ENCODE data around the gene BBLN.

The BBLN gene

DNA sequence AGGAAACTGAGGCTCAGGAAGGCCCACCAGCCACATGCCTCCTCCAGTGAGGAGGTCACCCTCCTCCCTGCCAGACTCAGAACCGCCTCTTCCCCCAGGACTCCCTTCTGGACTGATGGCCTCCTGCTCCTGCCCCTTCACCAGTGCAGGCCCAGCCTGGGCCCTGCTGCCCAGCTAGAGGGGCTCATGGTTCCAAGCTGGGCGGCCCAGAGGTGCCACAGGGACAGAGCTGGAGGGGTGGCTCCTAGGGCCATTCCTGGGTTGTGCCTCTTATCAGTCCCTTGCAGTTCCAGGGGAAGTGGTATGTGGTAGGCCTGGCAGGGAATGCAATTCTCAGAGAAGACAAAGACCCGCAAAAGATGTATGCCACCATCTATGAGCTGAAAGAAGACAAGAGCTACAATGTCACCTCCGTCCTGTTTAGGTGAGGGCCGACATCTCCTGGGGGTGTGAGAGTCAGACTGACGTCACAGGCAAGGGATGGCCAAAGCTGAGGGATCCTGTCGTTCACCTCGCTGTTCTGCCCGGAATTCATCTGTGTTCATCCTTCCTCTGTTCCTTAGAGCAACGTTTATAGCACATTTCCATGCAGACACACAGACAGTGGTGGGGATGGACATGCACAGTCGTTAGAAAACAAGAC is 10.0 kb upstream of the BBLN start:
- TF ChIP-seq GATA3 (IDR thresholded peaks at IDR 0.05; ENCODE audit: low read depth, low read length) (no peak), GATA2 (IDR thresholded peaks at IDR 0.05; ENCODE audit: low read depth, low read length) (no peak)

DNA sequence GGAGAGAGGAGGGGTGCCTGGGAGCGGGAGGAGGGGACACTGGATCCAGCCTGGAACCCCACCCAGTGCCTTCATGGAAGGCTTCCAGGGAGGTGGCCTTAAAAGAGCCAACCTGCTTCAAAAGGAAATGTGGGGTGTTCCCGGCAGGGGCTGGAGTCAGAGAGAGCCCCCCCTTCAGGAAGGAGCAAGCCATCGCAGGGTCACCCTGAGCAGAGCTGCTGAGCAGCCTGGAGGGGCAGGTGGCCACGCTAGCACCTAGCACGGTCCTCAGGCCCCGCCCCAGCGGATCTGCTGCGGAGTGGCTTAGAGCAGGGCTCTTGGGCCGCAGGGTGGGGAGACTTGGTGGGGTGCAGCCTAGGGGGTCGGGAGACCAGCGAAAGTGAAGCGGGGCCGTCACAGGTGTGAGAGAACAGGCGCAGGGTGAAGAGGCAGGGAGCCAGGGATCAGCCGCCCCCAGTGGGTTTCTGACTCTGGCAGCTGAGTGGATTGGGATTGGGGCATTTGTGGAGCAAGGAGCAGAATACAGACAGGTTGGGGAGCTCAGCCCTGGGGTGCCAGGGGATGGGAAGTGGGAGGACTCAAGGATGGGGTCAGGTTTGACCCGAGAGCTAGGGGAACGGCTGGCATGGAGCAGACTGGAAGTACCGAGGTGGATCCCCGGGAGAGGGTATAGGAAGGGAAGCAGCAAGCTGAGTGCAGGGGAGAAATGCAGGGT is 9.3 kb upstream of the BBLN start:
- TF ChIP-seq GATA3 (IDR thresholded peaks at IDR 0.05; ENCODE audit: low read depth, low read length) (no peak), GATA2 (IDR thresholded peaks at IDR 0.05; ENCODE audit: low read depth, low read length) (no peak)

DNA sequence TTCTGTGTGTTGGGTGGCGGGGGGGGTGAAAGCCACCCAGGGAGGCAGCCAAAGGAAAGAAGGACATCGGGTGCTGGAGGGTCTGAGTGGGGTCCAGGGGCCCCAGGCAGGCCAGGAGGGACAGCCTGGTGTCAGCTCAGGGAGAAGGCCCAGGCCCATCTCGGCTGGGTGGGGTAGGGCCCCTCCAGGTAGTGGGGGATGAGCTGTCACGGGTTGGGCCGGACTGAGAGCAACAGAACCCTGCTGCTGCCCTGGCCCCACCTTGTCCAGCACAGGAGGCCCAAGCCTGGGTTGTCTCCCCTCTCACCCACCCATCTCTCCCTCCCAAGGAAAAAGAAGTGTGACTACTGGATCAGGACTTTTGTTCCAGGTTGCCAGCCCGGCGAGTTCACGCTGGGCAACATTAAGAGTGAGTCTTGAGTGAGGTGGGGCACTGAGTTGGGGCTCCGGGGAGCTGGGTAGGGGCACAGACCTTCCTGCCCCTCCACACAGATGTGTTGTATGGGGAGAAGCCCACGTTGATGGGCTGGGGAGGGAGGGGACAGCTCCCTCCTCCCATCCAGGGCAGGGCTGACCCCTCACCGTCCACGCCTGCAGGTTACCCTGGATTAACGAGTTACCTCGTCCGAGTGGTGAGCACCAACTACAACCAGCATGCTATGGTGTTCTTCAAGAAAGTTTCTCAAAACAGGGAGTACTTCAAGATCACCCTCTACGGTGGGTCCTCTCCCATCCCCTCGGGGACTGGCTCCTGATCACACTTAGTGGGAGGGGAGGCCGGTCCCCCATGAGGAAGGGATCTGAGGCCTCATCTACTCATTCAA is 8.5 kb upstream of the BBLN start:
- no peak for TF ChIP-seq GATA2 (IDR thresholded peaks at IDR 0.05; ENCODE audit: low read depth, low read length)
- no peak for TF ChIP-seq GATA3 (IDR thresholded peaks at IDR 0.05; ENCODE audit: low read depth, low read length)

DNA sequence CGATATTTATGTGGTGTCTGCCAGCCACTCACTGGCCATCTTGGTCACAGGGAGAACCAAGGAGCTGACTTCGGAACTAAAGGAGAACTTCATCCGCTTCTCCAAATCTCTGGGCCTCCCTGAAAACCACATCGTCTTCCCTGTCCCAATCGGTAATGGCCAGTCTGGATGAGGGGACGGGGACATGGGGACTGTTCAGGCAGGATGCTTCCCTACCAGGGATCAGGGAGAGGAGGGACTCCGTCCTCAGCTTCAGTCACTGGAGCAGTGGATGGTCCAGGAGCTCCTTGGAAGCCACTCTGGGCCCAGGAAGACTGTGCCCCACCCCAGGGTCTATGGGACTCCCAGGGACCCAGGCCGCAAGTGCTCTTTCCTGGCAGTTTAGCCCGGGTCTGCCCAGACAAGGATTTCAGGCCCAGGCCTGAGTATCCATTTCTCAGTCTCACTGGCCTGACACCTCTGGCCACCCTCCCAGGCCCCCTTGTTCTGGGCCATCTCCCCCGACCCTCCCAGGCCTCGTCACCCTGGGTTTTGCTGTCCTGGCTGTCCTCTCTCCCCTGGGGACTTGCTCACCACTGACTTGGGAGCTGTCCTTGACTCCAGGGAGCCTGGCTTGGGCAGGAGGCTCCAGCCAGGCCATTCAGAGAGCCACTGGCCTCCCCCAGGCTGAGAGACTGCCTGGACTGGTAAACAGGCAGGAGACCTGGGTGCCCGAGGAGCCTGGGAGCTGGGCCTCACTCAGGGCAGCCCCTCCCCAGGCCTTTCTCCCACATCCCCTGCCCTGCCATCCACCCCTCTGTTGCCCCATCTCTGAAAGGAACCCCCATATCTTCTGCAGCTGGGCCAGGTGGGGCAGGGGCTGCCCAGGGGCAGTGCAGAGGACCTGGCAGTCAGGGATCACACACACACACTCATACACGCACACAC is 7.7 kb upstream of the BBLN start:
- TF ChIP-seq GATA3 (IDR thresholded peaks at IDR 0.05; ENCODE audit: low read depth, low read length): no peak
- TF ChIP-seq GATA2 (IDR thresholded peaks at IDR 0.05; ENCODE audit: low read depth, low read length): no peak

DNA sequence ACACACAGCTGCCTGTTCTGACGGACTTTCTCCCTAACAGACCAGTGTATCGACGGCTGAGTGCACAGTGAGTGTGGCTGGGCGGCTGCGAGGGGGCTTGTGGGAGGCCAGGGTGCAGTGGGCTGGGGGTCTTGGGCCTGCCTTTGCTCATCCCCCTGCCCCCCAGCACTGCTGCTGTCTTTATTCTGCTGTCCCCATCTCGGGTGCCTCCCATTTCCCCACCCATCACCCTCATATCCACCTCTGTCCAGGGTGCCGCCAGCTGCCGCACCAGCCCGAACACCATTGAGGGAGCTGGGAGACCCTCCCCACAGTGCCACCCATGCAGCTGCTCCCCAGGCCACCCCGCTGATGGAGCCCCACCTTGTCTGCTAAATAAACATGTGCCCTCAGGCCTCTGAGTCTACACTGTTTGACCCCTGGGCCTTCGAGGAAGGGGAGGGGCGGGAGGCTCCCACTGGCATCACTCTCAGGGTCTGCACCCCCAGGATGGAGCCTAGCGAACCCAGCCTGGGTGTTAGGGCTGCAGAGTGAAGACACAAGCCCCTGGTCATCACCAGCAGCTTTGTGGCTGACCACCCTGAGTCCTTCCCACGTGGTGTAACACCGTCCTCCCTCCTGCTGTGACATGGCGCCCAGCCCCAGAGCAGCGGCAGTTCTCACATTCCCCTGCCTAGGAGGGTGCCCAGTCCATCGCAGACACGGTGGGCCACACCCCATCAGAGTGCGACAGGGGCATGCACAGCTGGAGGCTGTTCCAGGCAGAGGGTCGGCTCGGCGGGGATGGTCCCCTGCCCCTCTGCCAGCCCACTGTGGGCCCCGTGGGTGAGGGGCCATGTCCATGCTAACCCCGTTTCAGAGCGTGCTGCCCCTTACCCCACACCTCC is 6.8 kb upstream of the BBLN start:
- no peak for TF ChIP-seq GATA3 (IDR thresholded peaks at IDR 0.05; ENCODE audit: low read depth, low read length)
- no peak for TF ChIP-seq GATA2 (IDR thresholded peaks at IDR 0.05; ENCODE audit: low read depth, low read length)

DNA sequence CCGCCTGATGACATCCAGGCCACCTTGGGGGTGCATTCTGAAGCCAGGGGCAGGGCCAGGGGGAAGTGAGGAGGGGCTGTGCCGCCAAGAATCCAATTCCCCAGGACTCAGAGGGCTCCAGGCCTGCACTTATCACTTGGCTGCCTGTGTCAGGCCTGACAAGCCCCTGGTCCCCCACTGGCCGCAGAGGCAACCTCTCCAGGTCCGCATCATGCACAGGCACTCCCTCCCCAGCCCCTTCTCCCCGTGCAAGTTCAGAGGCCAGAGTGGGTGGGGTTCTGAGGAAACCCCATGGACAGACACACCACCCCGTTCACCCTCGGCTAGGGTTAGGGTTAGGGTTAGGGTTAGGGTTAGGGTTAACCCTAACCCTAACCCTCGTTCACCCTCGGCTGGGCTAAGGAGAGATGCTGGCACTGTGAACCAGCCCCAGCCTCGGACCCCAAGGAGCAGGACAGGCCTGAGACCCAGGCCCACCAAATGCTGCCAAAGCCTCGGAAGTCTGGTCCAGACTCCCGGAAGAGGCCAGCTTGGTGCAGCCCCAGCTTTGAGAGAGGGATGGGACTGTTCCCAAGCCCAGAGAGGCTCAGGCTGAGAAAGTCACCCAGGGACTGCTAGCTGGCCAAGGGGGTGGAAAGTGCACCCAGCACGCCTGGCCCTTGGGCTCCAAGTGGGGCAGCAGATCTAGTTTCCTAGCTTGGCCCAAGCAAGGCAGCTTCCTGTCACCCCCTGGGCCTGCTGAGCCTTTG is 5.9 kb upstream of the BBLN start:
- no peak for TF ChIP-seq GATA2 (IDR thresholded peaks at IDR 0.05; ENCODE audit: low read depth, low read length)

DNA sequence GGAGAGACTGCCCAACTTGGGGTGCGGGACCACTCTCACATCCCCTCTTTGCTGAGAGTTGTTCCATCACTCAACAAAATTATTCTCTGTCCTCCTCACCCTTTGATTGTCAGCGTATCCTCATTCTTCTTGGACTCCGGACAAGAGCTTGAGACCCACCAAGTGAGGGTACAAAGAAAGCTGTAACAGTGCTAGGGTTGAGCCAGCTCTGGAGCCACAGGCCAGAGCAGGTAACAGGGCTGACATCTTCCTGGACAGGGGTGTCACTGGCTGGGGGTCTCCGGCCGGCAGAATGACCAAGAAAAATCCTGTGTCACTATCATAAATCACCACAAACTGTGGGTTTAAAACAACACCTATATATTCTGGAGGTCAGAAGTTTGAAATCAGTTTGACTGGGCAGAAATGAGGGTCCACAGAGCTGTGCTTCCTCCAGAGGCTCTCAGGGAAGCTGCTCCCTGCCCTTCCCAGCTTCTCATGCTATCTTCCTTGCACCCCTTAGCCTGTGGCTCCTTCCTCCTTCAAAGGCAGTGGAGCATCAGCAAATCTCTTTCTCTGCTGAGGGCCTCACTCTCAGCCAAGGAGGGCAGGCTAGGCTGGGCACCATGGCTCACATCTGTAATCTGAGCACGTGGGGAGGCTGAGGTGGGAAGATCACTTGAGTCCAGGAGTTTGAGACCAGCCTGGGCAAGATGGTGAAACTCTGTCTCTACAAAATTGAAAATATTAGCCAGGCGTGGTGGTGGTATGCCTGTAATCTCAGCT is 4.1 kb upstream of the BBLN start:
- TF ChIP-seq GATA2 (IDR thresholded peaks at IDR 0.05; ENCODE audit: low read depth, low read length): no peak
- TF ChIP-seq GATA3 (IDR thresholded peaks at IDR 0.05; ENCODE audit: low read depth, low read length): no peak

DNA sequence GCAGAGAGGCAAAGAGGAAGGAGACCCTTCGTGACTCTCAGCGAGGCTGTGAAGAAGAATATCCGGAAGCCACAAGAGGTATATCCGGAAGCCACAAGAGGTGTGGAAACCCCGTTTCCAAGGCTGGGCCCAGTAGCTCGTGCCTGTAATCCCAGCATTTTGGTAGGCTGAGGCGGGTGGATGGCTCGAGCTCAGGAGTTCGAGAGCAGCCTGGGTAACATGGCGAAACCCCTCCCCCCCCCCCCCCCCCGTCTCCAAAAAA is 612 bp upstream of the BBLN start:
- TF ChIP-seq GATA2 (IDR thresholded peaks at IDR 0.05; ENCODE audit: low read depth, low read length) (no peak), GATA3 (IDR thresholded peaks at IDR 0.05; ENCODE audit: low read depth, low read length) (no peak)

DNA sequence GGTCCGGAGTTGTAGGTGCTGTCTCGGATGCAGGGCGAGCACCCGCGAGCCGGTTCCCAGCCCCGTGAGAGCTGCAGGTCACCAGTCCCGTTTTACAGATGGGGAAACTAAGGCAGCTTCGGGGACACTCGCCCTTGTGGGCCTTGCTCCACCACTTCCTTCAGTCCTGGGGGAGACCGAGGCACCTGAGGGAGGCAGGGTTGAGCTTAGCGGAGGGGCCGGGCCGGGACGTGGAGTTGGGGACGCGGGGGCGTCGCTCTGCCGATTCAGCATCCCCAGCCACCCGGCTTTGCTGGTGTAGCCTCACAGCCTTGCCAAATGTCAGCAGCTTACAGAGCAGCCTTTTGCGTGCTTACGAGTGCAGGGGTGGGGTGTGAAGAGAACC is 530 bp downstream of the BBLN start:
- TF ChIP-seq GATA3 (IDR thresholded peaks at IDR 0.05; ENCODE audit: low read depth, low read length) (no peak), GATA2 (IDR thresholded peaks at IDR 0.05; ENCODE audit: low read depth, low read length) (no peak)

DNA sequence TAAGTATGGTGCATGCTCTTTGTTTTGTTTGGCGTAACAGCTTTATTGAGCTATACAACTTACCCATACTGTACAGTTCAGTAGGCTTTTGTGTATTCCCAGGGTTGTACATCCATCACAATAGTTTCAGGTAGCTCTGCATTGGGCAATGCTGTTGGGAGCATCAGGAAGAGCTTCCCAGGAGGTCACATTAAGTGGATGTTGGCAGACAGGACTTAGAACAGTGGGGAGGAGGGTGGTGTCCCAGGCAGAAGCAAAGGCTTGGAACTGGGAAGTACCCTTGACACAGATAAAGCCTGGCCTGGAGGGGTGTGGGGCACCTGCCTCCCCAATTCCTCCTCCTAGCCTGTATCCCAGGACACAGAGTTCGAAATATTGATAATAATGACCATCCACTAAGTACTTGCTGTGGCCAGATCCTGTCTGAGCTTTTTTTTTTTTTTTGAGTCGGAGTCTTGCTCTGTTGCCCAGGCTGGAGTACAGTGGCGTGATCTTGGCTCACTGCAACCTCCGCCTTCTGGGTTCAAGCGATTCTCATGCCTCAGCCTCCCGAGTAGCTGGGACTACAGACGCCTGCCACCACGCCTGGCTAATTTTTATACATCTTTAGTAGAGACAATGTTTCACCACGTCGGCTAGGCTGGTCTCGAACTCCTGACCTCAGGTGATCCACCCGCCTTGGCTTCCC is 1.3 kb downstream of the BBLN start:
- TF ChIP-seq GATA3 (IDR thresholded peaks at IDR 0.05; ENCODE audit: low read depth, low read length) (no peak), GATA2 (IDR thresholded peaks at IDR 0.05; ENCODE audit: low read depth, low read length) (no peak)

DNA sequence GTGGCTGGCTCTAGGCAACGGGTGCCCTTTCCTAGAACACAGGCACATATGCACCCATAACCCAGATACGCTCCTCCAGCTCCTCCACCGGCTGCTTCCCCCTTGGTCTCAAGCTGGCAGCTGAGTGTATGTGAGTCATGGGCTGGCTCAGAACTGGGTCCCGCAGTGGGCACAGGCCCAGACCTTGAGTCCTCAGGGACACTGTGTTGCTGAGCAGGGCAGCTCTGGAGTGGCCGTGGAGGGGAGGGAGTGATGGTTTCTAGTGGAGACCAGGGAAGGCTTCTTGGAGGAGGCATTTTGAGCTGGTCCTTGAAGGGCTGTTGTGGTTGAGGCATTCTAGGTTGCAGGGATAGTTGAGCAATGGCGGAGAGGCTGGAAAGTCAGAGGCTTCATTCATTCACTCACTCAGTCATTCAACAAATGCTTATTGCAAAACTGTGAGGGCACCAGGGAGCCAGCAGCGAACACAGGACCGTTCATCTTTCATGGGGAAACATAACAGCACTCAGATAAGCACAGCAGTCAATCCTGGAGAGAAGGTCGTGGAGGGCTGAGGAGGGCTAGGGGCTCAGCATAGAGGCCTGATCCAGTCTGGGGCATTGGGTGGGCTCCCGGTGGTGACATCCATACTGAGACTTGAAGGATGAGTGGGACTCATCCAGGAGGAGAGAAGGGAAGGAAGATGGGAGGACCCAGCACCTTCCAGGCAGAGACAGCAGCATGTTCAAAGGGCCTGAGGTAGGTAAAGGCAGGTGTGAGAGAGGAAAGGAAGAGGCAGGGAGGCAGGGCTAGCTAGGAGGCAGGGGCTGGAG is 2.4 kb downstream of the BBLN start:
- TF ChIP-seq GATA3 (IDR thresholded peaks at IDR 0.05; ENCODE audit: low read depth, low read length) (no peak), GATA2 (IDR thresholded peaks at IDR 0.05; ENCODE audit: low read depth, low read length) (no peak)

All from SH-SY5Y (cell line).